GM19468 (cell line): ENCODE results near the gene MAST4.

Source experiments
- ATAC-seq: cut with Tn5 transposase; IDR thresholded peaks from one replicate; pipeline ENCODE4 v1.9.1; 2021; ENCODE audit warnings: mild to moderate bottlenecking, moderate library complexity, moderate number of reproducible peaks; ENCODE audit not compliant: unreplicated experiment; ENCODE audit errors: extremely low read depth

MAST4 gene

GRCh38 chr5:67085616-67086015, 489.4 kb downstream of the MAST4 start:
- no peak for ATAC-seq

GRCh38 chr5:67089200-67089725, 493.1 kb downstream of the MAST4 start:
- no peak for ATAC-seq

GRCh38 chr5:67090040-67090439, 493.8 kb downstream of the MAST4 start:
- ATAC-seq, result no peak

GRCh38 chr5:67090593-67090992, 494.4 kb downstream of the MAST4 start:
- ATAC-seq, result no peak

GRCh38 chr5:67092535-67092934, 496.3 kb downstream of the MAST4 start:
- no peak for ATAC-seq

GRCh38 chr5:67093279-67093678, 497.1 kb downstream of the MAST4 start:
- ATAC-seq, result no peak

- no peak for ATAC-seq
Observed at GRCh38 chr5:67094476-67095300, 498.5 kb downstream of the MAST4 start.

GRCh38 chr5:67095346-67096171, 499.4 kb downstream of the MAST4 start:
- ATAC-seq, result no peak

- ATAC-seq, result no peak
Observed at GRCh38 chr5:67098656-67099055, 502.5 kb downstream of the MAST4 start.

GRCh38 chr5:67100301-67100700, 504.1 kb downstream of the MAST4 start:
- no peak for ATAC-seq

- no peak for ATAC-seq
Observed at GRCh38 chr5:67102708-67103107, 506.5 kb downstream of the MAST4 start.

- ATAC-seq, result no peak
Observed at GRCh38 chr5:67104859-67105258, 508.7 kb downstream of the MAST4 start.

- no peak for ATAC-seq
Observed at GRCh38 chr5:67105270-67105669, 509.1 kb downstream of the MAST4 start.

- no peak for ATAC-seq
Observed at GRCh38 chr5:67106626-67107342, 510.6 kb downstream of the MAST4 start.

GRCh38 chr5:67111779-67112178, 515.6 kb downstream of the MAST4 start:
- ATAC-seq, result no peak

- no peak for ATAC-seq
Observed at GRCh38 chr5:67115246-67115645, 519.1 kb downstream of the MAST4 start.

- ATAC-seq, result no peak
Observed at GRCh38 chr5:67115817-67116216, 519.6 kb downstream of the MAST4 start.

- no peak for ATAC-seq
Observed at GRCh38 chr5:67118050-67118620, 521.9 kb downstream of the MAST4 start.

GRCh38 chr5:67119010-67119409, 522.8 kb downstream of the MAST4 start:
- ATAC-seq, result no peak

- no peak for ATAC-seq
Observed at GRCh38 chr5:67120032-67120431, 523.8 kb downstream of the MAST4 start.
